ENCODE measurements around the gene DDX56. TPM values are rescaled to one million over a fixed set of nuclear protein-coding genes. Genes with fewer than 3 reads are reported as not detected.

The DDX56 gene
- total RNA-seq, 2 donors from 2014 or later = 32.2 to 54.1 TPM

- no peak for ATAC-seq
- H3K9me3 ChIP-seq = no peaks in the 10 kb centered on the region
- TF ChIP-seq POLR2A (IDR thresholded peaks at IDR 0.05) (no peak), CTCF (IDR thresholded peaks at IDR 0.05) (no peak)
- intact Hi-C loops (cut with DNase I) = no loop called here
- H3K4me3 ChIP-seq = peak overlapping the region in 1 of 2 donors; percentile 50
- H3K36me3 ChIP-seq (replicated peaks in 1 of 2; ENCODE audit: insufficient read depth in 1 of 2, low read depth in 2 of 2) = peaks cover 0 to 12% of the 10 kb centered on the region in 2 donors
- no peak for DNase-seq
- WGBS, 2 donors = 86 to 87% methylated on average over 13 of the region's 13 CpGs
- H3K27me3 ChIP-seq = no peaks in the 10 kb centered on the region
- H3K27ac ChIP-seq = peak overlapping the region; percentile 92 to 99 (median 98)
- H3K4me1 ChIP-seq = peaks cover 27% of the 10 kb centered on the region
These were observed 9.6 kb upstream of the DDX56 start for GRCh38 chr7:44583146-44583865.

- Histone ChIP-seq H3K27ac (peak within 1 kb of the TSS; percentile 92 to 99 (median 98)), H3K36me3 (replicated peaks in 1 of 2; ENCODE audit: insufficient read depth in 1 of 2, low read depth in 2 of 2) (peaks cover 0 to 16% of the 10 kb centered on the region in 2 donors), H3K4me3 (peak within 1 kb of the TSS; percentile 72 to 90), H3K27me3 (no peaks in the 10 kb centered on the region), H3K4me1 (peaks cover 25% of the 10 kb centered on the region), H3K9me3 (no peaks in the 10 kb centered on the region)
- peak; percentile 98 for ATAC-seq
- peak; percentile 100 for DNase-seq
- 0% methylated on average over 34 to 40 of the region's 71 CpGs for WGBS, 2 donors
- intact Hi-C loops (cut with DNase I) = no loop called here
- TF ChIP-seq CTCF (IDR thresholded peaks at IDR 0.05) (peak in 1 of 7 experiments; percentile 1), POLR2A (IDR thresholded peaks at IDR 0.05) (peak; percentile 80 to 94 (median 94))
These were observed 8.3 kb upstream of the DDX56 start, which contains the start of gene TMED4 for GRCh38 chr7:44581879-44582603. TMED4 (minus strand) TSS chr7:44582231; CDS start chr7:44582206, 25 bp downstream.

GRCh38 chr7:44580945-44581878 lies 7.5 kb upstream of the DDX56 start:
- H3K27me3 ChIP-seq = no peaks in the 10 kb centered on the region
- no peak for ATAC-seq
- intact Hi-C loops (cut with DNase I) = no loop called here

More at GRCh38 chr7:44580945-44581878, 7.5 kb upstream of the DDX56 start:
- Histone ChIP-seq H3K9me3 (no peaks in the 10 kb centered on the region), H3K4me3 (peak overlapping the region; percentile 72 to 90), H3K36me3 (replicated peaks in 1 of 2; ENCODE audit: insufficient read depth in 1 of 2, low read depth in 2 of 2) (peaks cover 0 to 16% of the 10 kb centered on the region in 2 donors), H3K27ac (peak overlapping the region; percentile 76 to 99 (median 95)), H3K4me1 (peaks cover 25% of the 10 kb centered on the region)
- DNase-seq = peak; percentile 36 to 44 (median 42)
- TF ChIP-seq POLR2A (IDR thresholded peaks at IDR 0.05) (peak in 1 of 3 donors; percentile 30), CTCF (IDR thresholded peaks at IDR 0.05) (no peak)
- 5 to 34% methylated on average over 8 to 30 of the region's 30 CpGs for WGBS, 2 donors
